Large intestine (tissue), 3 donors: ENCODE measurements around the gene OR6J1. TPM values are rescaled to one million over a fixed set of nuclear protein-coding genes. Genes with fewer than 3 reads are reported as not detected.

ENCODE experiments used
- DNase-seq, 2 donors: peaks; one replicate each; pipeline versions ENCODE4 v3.0.0 to v3.0.0-alpha.2; 2013
- H3K27ac ChIP-seq: one replicate; pipeline ENCODE4 v1.5.1; 2013; ENCODE audit warnings: low read length
- H3K27me3 ChIP-seq: 2 replicates; pipeline ENCODE4 v1.6.1; 2013; ENCODE audit warnings: low read length; ENCODE audit not compliant: control insufficient read depth, insufficient read depth
- H3K36me3 ChIP-seq: 2 replicates; pipeline ENCODE4 v1.6.1; 2013; ENCODE audit warnings: low read length; ENCODE audit not compliant: control insufficient read depth, insufficient read depth
- H3K4me1 ChIP-seq: one replicate; pipeline ENCODE4 v1.6.1; 2013; ENCODE audit warnings: low read length; ENCODE audit not compliant: control insufficient read depth, insufficient read depth
- H3K4me3 ChIP-seq: one replicate; pipeline ENCODE4 v1.5.1; 2013; ENCODE audit warnings: low read length
- H3K9me3 ChIP-seq: one replicate; pipeline ENCODE4 v1.6.1; 2013; ENCODE audit warnings: mild to moderate bottlenecking, low read depth, low read length, moderate library complexity; ENCODE audit not compliant: control insufficient read depth
- WGBS: methylation state at CpG from one replicate; pipeline ENCODE4 v1.1.5; 2013; ENCODE audit warnings: low lambda C conversion rate; ENCODE audit not compliant: insufficient coverage; 5-methylcytosine and 5-hydroxymethylcytosine counted together
- polyA plus RNA-seq: library from polyadenylated mRNA; unstranded; fragments of 120-200 nt; gene quantifications from one replicate; pipeline ENCODE4 v1.2.1, GENCODE V29; 2013

The OR6J1 gene
- polyA plus RNA-seq, 1 donor: not detected

- H3K4me1 ChIP-seq: peaks cover 2% of the 10 kb centered on the region
- 100% methylated on average over 1 of the region's 1 CpG for WGBS
- peaks cover 5% of the 10 kb centered on the region for H3K36me3 ChIP-seq
- no peak overlapping the region for H3K27ac ChIP-seq
- no peaks in the 10 kb centered on the region for H3K27me3 ChIP-seq
- H3K9me3 ChIP-seq: no peaks in the 10 kb centered on the region
- DNase-seq: no peak
- H3K4me3 ChIP-seq: no peak overlapping the region
Observed at GRCh38 chr14:22583994-22584393, 60.2 kb downstream of the OR6J1 start.

Other genes with a start within 250 kb of the OR6J1 start
- gene DAD1, start 55.1 kb downstream of the OR6J1 start, polyA plus RNA-seq: 206 TPM
- gene ABHD4, start 46.1 kb downstream of the OR6J1 start, polyA plus RNA-seq: 25.3 TPM
- 123 TPM for gene OXA1L, start 122.3 kb upstream of the OR6J1 start, polyA plus RNA-seq
- 660 TPM for gene SLC7A7, start 171.1 kb upstream of the OR6J1 start, polyA plus RNA-seq
- gene MRPL52, start 185.5 kb upstream of the OR6J1 start, polyA plus RNA-seq: 115 TPM
- gene MMP14, start 192.2 kb upstream of the OR6J1 start, polyA plus RNA-seq: 108 TPM
- 92.8 TPM for gene LRP10, start 227.4 kb upstream of the OR6J1 start, polyA plus RNA-seq
- 0.72 TPM for gene REM2, start 238.9 kb upstream of the OR6J1 start, polyA plus RNA-seq